ENCODE data around the gene EPM2AIP1. TPM values are rescaled to one million over a fixed set of nuclear protein-coding genes. Genes with fewer than 3 reads are reported as not detected.

EPM2AIP1 gene
- total and polyA plus RNA-seq, 9 of the 15 experiments (the other 6 are each of a cell fraction or from before 2014, with no cell fraction given), result 6.7 to 44.8 (median 25.2) TPM

GRCh38 chr3:36957862-36958686 is 34.9 kb downstream of the EPM2AIP1 start (continued):
- TF ChIP-seq ZBTB12 (CRISPR knock-in tag; IDR thresholded peaks at IDR 0.05), result no peak
- peak in 1 of 3 experiments; percentile 80; a peak in 2 of 6 replicates for TF ChIP-seq ZBTB11 (CRISPR knock-in tag; IDR thresholded peaks at IDR 0.05)
- peak; percentile 60; the same call in 1 of the 2 replicates for TF ChIP-seq MAFK (IDR thresholded peaks at IDR 0.05; ENCODE audit: low read length)
- TF ChIP-seq DPF2 (IDR thresholded peaks at IDR 0.05), result peak; percentile 100
- TF ChIP-seq CREB5 (CRISPR knock-in tag; IDR thresholded peaks at IDR 0.05), result no peak
- no peak for TF ChIP-seq SLC30A9 (CRISPR knock-in tag; IDR thresholded peaks at IDR 0.05)
- TF ChIP-seq GATAD2A (IDR thresholded peaks at IDR 0.05), result peak; percentile 94
- no peak for TF ChIP-seq E2F4 (CRISPR knock-in tag; IDR thresholded peaks at IDR 0.05; ENCODE audit: low read depth)
- 0 out of 2 replicates have a peak, but pooled peaks have one; percentile 21 for TF ChIP-seq ZNF589 (CRISPR knock-in tag; IDR thresholded peaks at IDR 0.05; ENCODE audit: low read depth)
- peak; percentile 99 for TF ChIP-seq ATF3 (IDR thresholded peaks at IDR 0.05)
- TF ChIP-seq ATF3 (CRISPR knock-in tag; conservative IDR thresholded peaks at IDR 0.05), result peak; percentile 95; the same call in 1 of the 2 replicates
- TF ChIP-seq DIDO1 (tag; IDR thresholded peaks at IDR 0.05; ENCODE audit: low read depth), result no peak
- peak; percentile 100 for TF ChIP-seq ARID1B (IDR thresholded peaks at IDR 0.05)
- peak; percentile 76 for TF ChIP-seq NCOA4 (IDR thresholded peaks at IDR 0.05; ENCODE audit: partially characterized antibody)
- no peak for TF ChIP-seq TFE3 (CRISPR knock-in tag; IDR thresholded peaks at IDR 0.05)
- no peak for TF ChIP-seq PTBP1 (IDR thresholded peaks at IDR 0.05; ENCODE audit: low read depth, low read length)
